H1 (cell line): ENCODE results near the gene PPP1R3F.
"Not testable (repeated sequence)": the region's sequence is repeated elsewhere in the genome, so short reads cannot be mapped to it uniquely, and the experiment has no call there.

Source experiments
- ASH2L ChIP-seq: fragments of 200-600, 300-600 bp; sonication (generic); IDR thresholded peaks from one replicate; pipeline ENCODE4 v1.7.1; 2017; ENCODE audit warnings: low read length
- POLR2A ChIP-seq, 2 experiments: IDR thresholded peaks; 1 replicate in 1 of 2; 2 replicates in 1 of 2; pipeline ENCODE4 v1.6.1; 2011; ENCODE audit warnings: low read depth in 2 of 2, low read length in 2 of 2, mild to moderate bottlenecking in 2 of 2; ENCODE audit errors: control extremely low read depth in 1 of 2
- POLR2AphosphoS5 ChIP-seq: IDR thresholded peaks from 2 replicates; pipeline ENCODE4 v1.6.1; 2011; ENCODE audit warnings: low read depth, low read length
- RFX5 ChIP-seq: IDR thresholded peaks from 2 replicates; pipeline ENCODE4 v1.6.1; 2011; ENCODE audit warnings: low read depth, low read length, improper control_type of control experiment, borderline replicate concordance
- RNF2 ChIP-seq: fragments of 200-900, 300-1000 bp; sonication (generic); IDR thresholded peaks from 2 replicates; pipeline ENCODE4 v1.7.1; 2016; ENCODE audit warnings: borderline replicate concordance, low read depth, mild to moderate bottlenecking, antibody characterized with exemption, low read length; ENCODE audit not compliant: poor library complexity, severe bottlenecking; ENCODE audit errors: missing control alignments
- TAF7 ChIP-seq: optimal IDR thresholded peaks from 2 replicates; pipeline ENCODE3; 2011; ENCODE audit warnings: low read depth, mild to moderate bottlenecking, inconsistent platforms, low read length, moderate library complexity, borderline replicate concordance
- TCF12 ChIP-seq: IDR thresholded peaks from 2 replicates; pipeline ENCODE4 v1.6.1; 2011; ENCODE audit warnings: low read depth, mild to moderate bottlenecking, low read length
- TF ChIP-seq, protein P1 (sequence below), 3 experiments: IDR thresholded peaks; 1 replicate in 2 of 3; 2 replicates in 1 of 3; pipeline versions ENCODE4 v1.5.1 to v1.6.1; 2011; ENCODE audit warnings: low read length in 3 of 3, mild to moderate bottlenecking in 3 of 3, inconsistent platforms in 2 of 3, low read depth in 1 of 3, moderate library complexity in 1 of 3; ENCODE audit not compliant: insufficient read depth in 1 of 3; ENCODE audit errors: control extremely low read depth in 1 of 3
- TF ChIP-seq, protein P2 (sequence below): IDR thresholded peaks from 2 replicates; pipeline ENCODE4 v1.6.1; 2011; ENCODE audit warnings: low read length, improper control_type of control experiment

DNA sequence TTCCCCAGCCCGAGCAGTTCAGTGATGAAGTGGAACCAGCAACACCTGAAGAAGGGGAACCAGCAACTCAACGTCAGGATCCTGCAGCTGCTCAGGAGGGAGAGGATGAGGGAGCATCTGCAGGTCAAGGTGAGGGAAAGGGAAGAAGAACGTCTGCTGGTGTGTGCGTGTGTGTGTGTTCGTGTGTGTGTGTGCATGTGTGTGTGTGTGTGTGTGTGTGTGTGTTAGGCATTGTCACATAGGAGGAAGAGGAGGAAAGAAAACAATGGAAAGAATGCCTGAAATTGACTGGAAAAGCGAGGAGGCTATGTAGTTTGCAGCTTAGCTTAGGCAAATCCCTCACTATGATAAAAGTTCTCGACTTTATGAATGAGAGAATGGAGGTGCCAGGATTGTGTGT is 54.1 kb downstream of the PPP1R3F start:
- TF ChIP-seq, protein P1, sequence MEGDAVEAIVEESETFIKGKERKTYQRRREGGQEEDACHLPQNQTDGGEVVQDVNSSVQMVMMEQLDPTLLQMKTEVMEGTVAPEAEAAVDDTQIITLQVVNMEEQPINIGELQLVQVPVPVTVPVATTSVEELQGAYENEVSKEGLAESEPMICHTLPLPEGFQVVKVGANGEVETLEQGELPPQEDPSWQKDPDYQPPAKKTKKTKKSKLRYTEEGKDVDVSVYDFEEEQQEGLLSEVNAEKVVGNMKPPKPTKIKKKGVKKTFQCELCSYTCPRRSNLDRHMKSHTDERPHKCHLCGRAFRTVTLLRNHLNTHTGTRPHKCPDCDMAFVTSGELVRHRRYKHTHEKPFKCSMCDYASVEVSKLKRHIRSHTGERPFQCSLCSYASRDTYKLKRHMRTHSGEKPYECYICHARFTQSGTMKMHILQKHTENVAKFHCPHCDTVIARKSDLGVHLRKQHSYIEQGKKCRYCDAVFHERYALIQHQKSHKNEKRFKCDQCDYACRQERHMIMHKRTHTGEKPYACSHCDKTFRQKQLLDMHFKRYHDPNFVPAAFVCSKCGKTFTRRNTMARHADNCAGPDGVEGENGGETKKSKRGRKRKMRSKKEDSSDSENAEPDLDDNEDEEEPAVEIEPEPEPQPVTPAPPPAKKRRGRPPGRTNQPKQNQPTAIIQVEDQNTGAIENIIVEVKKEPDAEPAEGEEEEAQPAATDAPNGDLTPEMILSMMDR (IDR thresholded peaks at IDR 0.05; ENCODE audit: control extremely low read depth in 1 of 3, insufficient read depth in 1 of 3, low read depth in 1 of 3, low read length in 3 of 3): not testable (repeated sequence)
- TF ChIP-seq TCF12; POLR2AphosphoS5; TAF7; RFX5; POLR2A (IDR thresholded peaks at IDR 0.05; ENCODE audit: control extremely low read depth in 1 of 2, low read depth in 2 of 2, low read length in 2 of 2); ASH2L; RNF2: not testable (repeated sequence)
- TF ChIP-seq, protein P2, sequence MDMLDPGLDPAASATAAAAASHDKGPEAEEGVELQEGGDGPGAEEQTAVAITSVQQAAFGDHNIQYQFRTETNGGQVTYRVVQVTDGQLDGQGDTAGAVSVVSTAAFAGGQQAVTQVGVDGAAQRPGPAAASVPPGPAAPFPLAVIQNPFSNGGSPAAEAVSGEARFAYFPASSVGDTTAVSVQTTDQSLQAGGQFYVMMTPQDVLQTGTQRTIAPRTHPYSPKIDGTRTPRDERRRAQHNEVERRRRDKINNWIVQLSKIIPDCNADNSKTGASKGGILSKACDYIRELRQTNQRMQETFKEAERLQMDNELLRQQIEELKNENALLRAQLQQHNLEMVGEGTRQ: not testable (repeated sequence)
